Hepatocyte (in vitro differentiated cells): ENCODE results near the gene SDSL.

ENCODE experiments used
- EZH2 ChIP-seq: fragments of 200-600 bp; sonication (generic); IDR thresholded peaks from 2 replicates; pipeline ENCODE4 v1.6.1; 2016; ENCODE audit warnings: antibody characterized with exemption, mild to moderate bottlenecking, borderline replicate concordance
- TF ChIP-seq, protein P1 (sequence below): fragments of 200-600 bp; sonication (generic); IDR thresholded peaks from 2 replicates; pipeline ENCODE4 v1.5.1; 2016; ENCODE audit warnings: antibody characterized with exemption, mild to moderate bottlenecking; ENCODE audit not compliant: poor library complexity

DNA sequence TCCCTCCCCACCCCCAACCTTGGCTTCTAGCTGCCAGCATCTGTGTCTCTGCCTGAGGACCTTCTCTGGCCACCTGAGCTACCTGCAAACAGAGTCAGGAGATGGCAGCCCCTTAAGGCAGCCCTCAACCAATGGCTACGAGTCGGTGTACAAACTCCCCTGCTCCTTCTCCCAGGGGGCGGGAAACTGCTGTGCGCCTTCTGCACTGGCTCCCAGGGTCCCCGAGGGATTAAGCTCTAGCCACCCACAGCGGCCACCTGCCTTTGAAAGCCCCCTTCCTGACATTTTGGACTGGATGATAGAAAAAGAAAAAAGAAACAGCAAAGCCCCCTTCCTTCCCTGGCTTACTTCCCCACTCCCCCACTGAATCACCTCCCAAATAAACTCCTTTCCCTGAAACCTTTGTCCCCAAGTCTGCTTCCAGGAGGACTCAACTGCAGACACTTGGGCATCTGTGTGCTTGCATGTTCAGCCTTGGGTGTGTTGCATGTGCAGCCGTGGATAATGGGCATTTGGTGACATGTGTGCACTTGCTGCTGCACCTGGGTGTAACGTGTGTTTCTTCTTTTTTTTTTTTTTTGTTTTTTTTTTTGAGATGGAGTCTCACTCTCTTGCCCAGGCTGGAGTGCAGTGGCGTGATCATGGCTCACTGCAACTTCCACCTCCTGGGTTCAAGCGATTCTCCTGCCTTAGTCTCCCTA lies 24.5 kb upstream of the SDSL start:
- TF ChIP-seq, protein P1, sequence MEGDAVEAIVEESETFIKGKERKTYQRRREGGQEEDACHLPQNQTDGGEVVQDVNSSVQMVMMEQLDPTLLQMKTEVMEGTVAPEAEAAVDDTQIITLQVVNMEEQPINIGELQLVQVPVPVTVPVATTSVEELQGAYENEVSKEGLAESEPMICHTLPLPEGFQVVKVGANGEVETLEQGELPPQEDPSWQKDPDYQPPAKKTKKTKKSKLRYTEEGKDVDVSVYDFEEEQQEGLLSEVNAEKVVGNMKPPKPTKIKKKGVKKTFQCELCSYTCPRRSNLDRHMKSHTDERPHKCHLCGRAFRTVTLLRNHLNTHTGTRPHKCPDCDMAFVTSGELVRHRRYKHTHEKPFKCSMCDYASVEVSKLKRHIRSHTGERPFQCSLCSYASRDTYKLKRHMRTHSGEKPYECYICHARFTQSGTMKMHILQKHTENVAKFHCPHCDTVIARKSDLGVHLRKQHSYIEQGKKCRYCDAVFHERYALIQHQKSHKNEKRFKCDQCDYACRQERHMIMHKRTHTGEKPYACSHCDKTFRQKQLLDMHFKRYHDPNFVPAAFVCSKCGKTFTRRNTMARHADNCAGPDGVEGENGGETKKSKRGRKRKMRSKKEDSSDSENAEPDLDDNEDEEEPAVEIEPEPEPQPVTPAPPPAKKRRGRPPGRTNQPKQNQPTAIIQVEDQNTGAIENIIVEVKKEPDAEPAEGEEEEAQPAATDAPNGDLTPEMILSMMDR = no peak
- TF ChIP-seq EZH2 = no peak
